CD4-positive, alpha-beta T cell (primary cell): ENCODE results near the gene C6orf141. TPM values are rescaled to one million over a fixed set of nuclear protein-coding genes. Genes with fewer than 3 reads are reported as not detected.

Experiments used
- ATAC-seq: fragments of 200-7000 bp; cut with Tn5 transposase; one replicate; pipeline ENCODE4 v1.10.0; 2022; ENCODE audit warnings: mild to moderate bottlenecking; ENCODE audit not compliant: poor library complexity
- CTCF ChIA-PET: fragments of 350-600 bp; sonication (Branson Sonifier 250); formaldehyde crosslinking; loops from one replicate; lab custom pipeline; 2021; ENCODE audit warnings: antibody characterized with exemption, inconsistent platforms; lab: Charles Lee
- POLR2A ChIA-PET: fragments of 350-600 bp; sonication (Branson Sonifier 250); formaldehyde crosslinking; loops from one replicate; lab custom pipeline; 2021; ENCODE audit warnings: antibody characterized with exemption, inconsistent platforms; lab: Charles Lee
- DNase-seq, 14 experiments: peaks; one replicate each; pipeline ENCODE4 v3.0.0-alpha.2; 2013 to 2020; ENCODE audit warnings: mixed read lengths in 2 of 14
- H3K27ac ChIP-seq, 2 donors: one replicate each; pipeline versions ENCODE4 v1.5.1 to v1.7.0; 2013; ENCODE audit warnings: low read length in 2 of 2, low read depth in 1 of 2, mild to moderate bottlenecking in 1 of 2
- H3K27me3 ChIP-seq, 2 experiments: 1 replicate in 1 of 2; 2 replicates in 1 of 2; pipeline versions ENCODE4 v1.6.1 to v1.7.0; 2013; ENCODE audit warnings: low read length in 2 of 2, control low read depth in 1 of 2, mild to moderate bottlenecking in 1 of 2, moderate library complexity in 1 of 2; ENCODE audit not compliant: insufficient read depth in 2 of 2, control insufficient read depth in 1 of 2
- H3K36me3 ChIP-seq: one replicate; pipeline ENCODE4 v1.6.1; 2013; ENCODE audit warnings: low read length, control low read depth; ENCODE audit not compliant: insufficient read depth
- H3K4me1 ChIP-seq: one replicate; pipeline ENCODE4 v1.6.1; 2013; ENCODE audit warnings: low read length, control low read depth; ENCODE audit not compliant: insufficient read depth
- H3K4me3 ChIP-seq: one replicate; pipeline ENCODE4 v1.5.1; 2013; ENCODE audit warnings: mild to moderate bottlenecking, low read length, moderate library complexity
- H3K9me3 ChIP-seq, 2 experiments: 1 replicate in 1 of 2; 2 replicates in 1 of 2; pipeline versions ENCODE4 v1.6.1 to v1.7.0; 2013; ENCODE audit warnings: low read length in 2 of 2, mild to moderate bottlenecking in 2 of 2, control low read depth in 1 of 2, moderate library complexity in 1 of 2; ENCODE audit not compliant: control insufficient read depth in 1 of 2, insufficient read depth in 1 of 2
- H3K27ac Mint-ChIP-seq: one replicate; pipeline ENCODE4 v1.8.0; 2020; ENCODE audit warnings: mixed read lengths
- H3K27me3 Mint-ChIP-seq: one replicate; pipeline ENCODE4 v1.8.0; 2021; ENCODE audit warnings: mixed read lengths
- H3K36me3 Mint-ChIP-seq: one replicate; pipeline ENCODE4 v1.8.0; 2021; ENCODE audit warnings: low read depth, mixed read lengths
- H3K4me1 Mint-ChIP-seq: one replicate; pipeline ENCODE4 v1.8.0; 2021; ENCODE audit warnings: low read depth, mixed read lengths
- H3K4me3 Mint-ChIP-seq: one replicate; pipeline ENCODE4 v1.8.0; 2020; ENCODE audit warnings: mild to moderate bottlenecking, mixed read lengths
- H3K9me3 Mint-ChIP-seq: one replicate; pipeline ENCODE4 v1.8.0; 2020; ENCODE audit warnings: mixed read lengths
- intact Hi-C, 2 experiments: fragments of 100-400 bp; cut with DNase I in 1 of 2; cut with micrococcal nuclease in 1 of 2; formaldehyde crosslinking; loops; one replicate each; pipeline versions ENCODE4 v1.15.1 to v1.9.0; 2023 to 2025; cut with DNase I, micrococcal nuclease
- total RNA-seq, 174 experiments: library from RNA in 2 of 174; stranded (reverse) in 2 of 174; gene quantifications; one replicate each; pipeline ENCODE4 v1.2.3 and lab custom pipeline; 2021 to 2026
- TF ChIP-seq, protein P1 (sequence below): fragments of 200-600 bp; IDR thresholded peaks from one replicate; pipeline ENCODE4 v1.8.0; 2022; ENCODE audit warnings: antibody characterized with exemption, mild to moderate bottlenecking

C6orf141 gene
- total RNA-seq, 2 experiments from 2014 or later, result not detected

DNA sequence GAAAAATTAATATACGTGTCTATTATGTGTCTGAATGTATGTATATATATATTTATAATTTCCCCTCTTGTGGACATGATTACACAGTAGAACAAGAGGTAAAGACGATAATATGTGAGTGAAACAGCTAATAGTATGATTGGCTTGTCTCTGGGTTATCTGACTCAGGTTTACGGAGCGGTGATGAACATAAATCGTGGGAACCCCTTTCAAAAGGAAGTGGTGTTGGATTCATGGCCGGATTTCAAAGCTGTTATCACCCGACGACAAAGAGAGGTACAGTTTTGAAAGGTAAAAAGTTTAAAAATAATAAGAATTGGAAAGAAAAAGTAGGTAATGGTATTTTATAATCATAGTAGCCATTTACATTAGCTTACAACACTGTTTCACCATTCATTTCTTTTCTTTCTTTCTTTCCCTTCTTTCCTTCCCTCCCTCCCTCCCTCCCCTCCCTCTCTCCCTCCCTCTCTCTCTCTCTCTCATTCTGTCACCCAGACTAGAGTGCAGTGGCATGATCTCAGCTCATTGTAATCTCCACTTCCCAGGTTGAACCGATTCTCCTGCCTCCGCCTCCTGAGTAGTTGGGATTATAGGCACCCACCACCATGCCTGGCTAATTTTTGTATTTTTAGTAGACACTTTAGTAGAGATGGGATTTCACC is 34.9 kb upstream of the C6orf141 start:
- Histone ChIP-seq H3K9me3 (no peaks in the 10 kb centered on the region), H3K4me3 (no peak overlapping the region), H3K36me3 (no peaks in the 10 kb centered on the region), H3K27me3 (no peaks in the 10 kb centered on the region), H3K4me1 (no peaks in the 10 kb centered on the region), H3K27ac (no peak overlapping the region)
- ChIA-PET CTCF (no interaction called here), POLR2A (no interaction called here)
- Mint-ChIP-seq H3K27ac (no peak overlapping the region), H3K4me1 (no peaks in the 10 kb centered on the region), H3K4me3 (no peak overlapping the region), H3K9me3 (no peaks in the 10 kb centered on the region), H3K27me3 (peaks cover 25% of the 10 kb centered on the region), H3K36me3 (no peaks in the 10 kb centered on the region)
- TF ChIP-seq, protein P1, sequence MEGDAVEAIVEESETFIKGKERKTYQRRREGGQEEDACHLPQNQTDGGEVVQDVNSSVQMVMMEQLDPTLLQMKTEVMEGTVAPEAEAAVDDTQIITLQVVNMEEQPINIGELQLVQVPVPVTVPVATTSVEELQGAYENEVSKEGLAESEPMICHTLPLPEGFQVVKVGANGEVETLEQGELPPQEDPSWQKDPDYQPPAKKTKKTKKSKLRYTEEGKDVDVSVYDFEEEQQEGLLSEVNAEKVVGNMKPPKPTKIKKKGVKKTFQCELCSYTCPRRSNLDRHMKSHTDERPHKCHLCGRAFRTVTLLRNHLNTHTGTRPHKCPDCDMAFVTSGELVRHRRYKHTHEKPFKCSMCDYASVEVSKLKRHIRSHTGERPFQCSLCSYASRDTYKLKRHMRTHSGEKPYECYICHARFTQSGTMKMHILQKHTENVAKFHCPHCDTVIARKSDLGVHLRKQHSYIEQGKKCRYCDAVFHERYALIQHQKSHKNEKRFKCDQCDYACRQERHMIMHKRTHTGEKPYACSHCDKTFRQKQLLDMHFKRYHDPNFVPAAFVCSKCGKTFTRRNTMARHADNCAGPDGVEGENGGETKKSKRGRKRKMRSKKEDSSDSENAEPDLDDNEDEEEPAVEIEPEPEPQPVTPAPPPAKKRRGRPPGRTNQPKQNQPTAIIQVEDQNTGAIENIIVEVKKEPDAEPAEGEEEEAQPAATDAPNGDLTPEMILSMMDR, result no peak
- DNase-seq (no peak), ATAC-seq (no peak)
- intact Hi-C loops, result no loop called here

GRCh38 chr6:49516147-49516505 is 34.3 kb upstream of the C6orf141 start:
- Mint-ChIP-seq H3K36me3 (no peaks in the 10 kb centered on the region), H3K4me3 (no peak overlapping the region), H3K27me3 (peaks cover 25% of the 10 kb centered on the region), H3K9me3 (no peaks in the 10 kb centered on the region), H3K4me1 (no peaks in the 10 kb centered on the region), H3K27ac (no peak overlapping the region)
- Histone ChIP-seq H3K4me3 (no peak overlapping the region), H3K9me3 (no peaks in the 10 kb centered on the region), H3K36me3 (no peaks in the 10 kb centered on the region), H3K4me1 (no peaks in the 10 kb centered on the region), H3K27ac (no peak overlapping the region), H3K27me3 (no peaks in the 10 kb centered on the region)
- TF ChIP-seq, protein P1, result no peak
- CTCF ChIA-PET, result no interaction called here
- DNase-seq, result no peak
- no peak for ATAC-seq
- POLR2A ChIA-PET, result no interaction called here
- intact Hi-C loops, result no loop called here

DNA sequence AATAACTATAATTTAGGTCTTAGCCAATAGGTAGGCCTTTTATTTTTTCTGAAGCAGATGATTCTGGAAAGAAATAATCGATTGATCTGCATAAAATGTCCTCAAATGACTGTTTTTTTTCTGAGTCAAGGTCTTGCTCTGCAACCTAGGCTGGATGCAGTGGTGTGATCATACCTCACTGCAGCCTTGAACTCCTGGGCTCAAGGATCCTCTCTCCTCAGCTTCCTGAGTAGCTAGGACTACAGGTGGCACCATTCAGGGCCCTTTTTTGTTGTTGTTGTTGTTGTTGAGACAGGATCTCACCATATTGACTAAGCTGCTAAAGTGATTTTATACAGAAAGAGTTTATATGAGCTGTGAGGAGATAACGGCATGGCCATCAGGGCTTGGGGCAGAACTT is 32.5 kb upstream of the C6orf141 start:
- H3K27me3 Mint-ChIP-seq, result peaks cover 18% of the 10 kb centered on the region

More for the DNA sequence above, 32.5 kb upstream of the C6orf141 start:
- H3K4me1 Mint-ChIP-seq, result no peaks in the 10 kb centered on the region
- no peak overlapping the region for H3K4me3 ChIP-seq
- CTCF ChIA-PET, result no interaction called here
- H3K27ac ChIP-seq, result no peak overlapping the region
- no peaks in the 10 kb centered on the region for H3K36me3 Mint-ChIP-seq
- no peaks in the 10 kb centered on the region for H3K27me3 ChIP-seq
- POLR2A ChIA-PET, result no interaction called here
- no peak for ATAC-seq
- no peaks in the 10 kb centered on the region for H3K9me3 Mint-ChIP-seq
- no peak overlapping the region for H3K4me3 Mint-ChIP-seq
- H3K27ac Mint-ChIP-seq, result no peak overlapping the region
- TF ChIP-seq, protein P1, result no peak
- no peak for DNase-seq
- no peaks in the 10 kb centered on the region for H3K9me3 ChIP-seq
- no peaks in the 10 kb centered on the region for H3K36me3 ChIP-seq
- intact Hi-C loops, result no loop called here
- H3K4me1 ChIP-seq, result no peaks in the 10 kb centered on the region
